Vagina (tissue), 2 donors: ENCODE results near the gene NAGS.

Experiments used
- CTCF ChIP-seq, 3 experiments: fragments of 450-650 bp in 2 of 3; fragments of 200-600 bp in 1 of 3; sonication (generic) in 1 of 3; IDR thresholded peaks; one replicate each; pipeline ENCODE4 v1.5.1; 2017 to 2019; ENCODE audit warnings: antibody characterized with exemption in 3 of 3, mild to moderate bottlenecking in 2 of 3, moderate library complexity in 2 of 3
- POLR2A ChIP-seq, 2 donors: fragments of 450-650 bp; IDR thresholded peaks; one replicate each; pipeline ENCODE4 v1.6.1; 2017; ENCODE audit warnings: antibody characterized with exemption in 2 of 2, mild to moderate bottlenecking in 2 of 2, moderate library complexity in 2 of 2
- POLR2AphosphoS5 ChIP-seq, 2 donors: sonication (generic); formaldehyde crosslinking; IDR thresholded peaks; one replicate each; pipeline ENCODE4 v1.9.0; 2017; ENCODE audit warnings: antibody characterized with exemption in 2 of 2, mild to moderate bottlenecking in 2 of 2, low read depth in 1 of 2; ENCODE audit not compliant: insufficient read depth in 1 of 2

DNA sequence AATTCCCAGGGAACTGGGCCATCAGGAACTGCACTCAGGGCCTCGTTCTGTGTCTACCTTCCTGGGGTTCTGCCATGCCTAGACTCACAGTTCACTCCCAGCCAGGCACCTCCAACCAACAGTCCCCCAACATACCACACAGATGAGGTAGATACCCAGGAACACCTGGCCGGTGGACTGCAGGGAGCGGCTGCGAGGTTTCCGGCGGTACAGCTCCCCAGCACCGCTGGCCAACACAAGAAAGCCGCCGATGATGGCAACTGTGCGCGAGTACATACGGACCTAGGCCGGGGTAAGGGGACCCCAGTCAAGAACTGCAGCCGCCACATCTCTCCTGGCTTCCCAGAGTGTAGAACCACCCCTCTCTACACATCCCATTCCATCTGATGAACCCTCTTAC, 8.5 kb downstream of the NAGS start:
- TF ChIP-seq CTCF (IDR thresholded peaks at IDR 0.05) = no peak
- no peak for TF ChIP-seq POLR2A (IDR thresholded peaks at IDR 0.05)
- no peak for TF ChIP-seq POLR2AphosphoS5 (IDR thresholded peaks at IDR 0.05; ENCODE audit: insufficient read depth in 1 of 2, low read depth in 1 of 2)
